GM21390 (cell line): ENCODE results near the gene CNOT6.

Experiments used
- ATAC-seq: cut with Tn5 transposase; IDR thresholded peaks from one replicate; pipeline ENCODE4 v1.9.1; 2021; ENCODE audit not compliant: unreplicated experiment

CNOT6 gene

DNA sequence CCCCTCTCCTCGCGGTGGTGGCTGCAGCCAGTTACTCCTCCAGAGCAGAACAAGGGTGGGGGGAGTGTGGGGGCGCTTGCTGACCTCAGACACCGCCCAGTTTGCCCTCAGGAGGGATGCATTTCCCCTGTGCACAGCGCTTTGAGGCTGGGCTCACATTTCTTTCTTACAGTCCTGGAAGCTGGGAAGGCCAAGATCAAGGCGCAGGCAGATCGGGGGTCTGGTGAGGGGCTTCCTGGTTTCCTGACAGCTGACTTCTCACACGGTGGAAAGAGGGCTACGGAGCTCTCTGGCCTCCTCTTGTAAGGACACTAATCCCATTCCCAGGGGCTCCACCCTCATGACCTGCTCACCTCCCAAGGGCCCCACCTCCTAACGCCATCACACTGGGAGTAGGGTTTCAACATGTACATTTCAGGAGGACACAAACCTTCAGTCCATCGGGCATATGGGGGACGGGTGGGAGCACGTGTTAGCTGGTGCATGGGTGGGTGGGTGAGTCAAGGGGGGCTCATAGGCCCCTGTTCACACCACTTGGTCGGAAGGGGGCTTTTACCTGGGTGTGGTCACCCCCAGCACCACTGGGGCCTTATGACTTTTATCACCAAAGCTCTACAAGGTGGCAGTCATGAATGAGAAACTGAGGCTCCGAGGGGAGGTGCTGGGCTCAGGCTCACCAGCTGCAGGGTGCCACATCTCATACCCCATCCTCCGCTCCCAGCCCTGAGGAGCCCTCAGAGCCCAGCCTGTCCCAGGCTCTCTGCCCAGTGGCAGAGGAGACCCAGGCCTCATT lies 104.8 kb downstream of the CNOT6 start:
- no peak for ATAC-seq

DNA sequence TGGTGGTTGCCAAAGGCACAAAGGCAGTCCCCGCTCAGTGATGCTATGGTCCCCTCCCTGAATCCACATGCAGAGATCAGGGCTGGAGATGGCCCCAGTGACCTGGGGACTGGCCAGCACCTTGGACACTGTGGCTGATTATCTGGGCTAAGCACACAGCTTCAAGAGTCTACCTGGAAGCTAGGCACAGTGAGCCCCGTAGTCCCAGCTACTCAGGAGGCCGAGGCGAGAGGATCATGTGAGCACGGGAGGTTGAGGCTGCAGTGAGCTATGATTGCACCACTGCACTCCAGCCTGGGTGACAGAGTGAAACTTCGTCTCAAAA lies 105.4 kb downstream of the CNOT6 start:
- no peak for ATAC-seq

- ATAC-seq, result no peak
These were observed 105.9 kb downstream of the CNOT6 start for GRCh38 chr5:180599981-180600553.

DNA sequence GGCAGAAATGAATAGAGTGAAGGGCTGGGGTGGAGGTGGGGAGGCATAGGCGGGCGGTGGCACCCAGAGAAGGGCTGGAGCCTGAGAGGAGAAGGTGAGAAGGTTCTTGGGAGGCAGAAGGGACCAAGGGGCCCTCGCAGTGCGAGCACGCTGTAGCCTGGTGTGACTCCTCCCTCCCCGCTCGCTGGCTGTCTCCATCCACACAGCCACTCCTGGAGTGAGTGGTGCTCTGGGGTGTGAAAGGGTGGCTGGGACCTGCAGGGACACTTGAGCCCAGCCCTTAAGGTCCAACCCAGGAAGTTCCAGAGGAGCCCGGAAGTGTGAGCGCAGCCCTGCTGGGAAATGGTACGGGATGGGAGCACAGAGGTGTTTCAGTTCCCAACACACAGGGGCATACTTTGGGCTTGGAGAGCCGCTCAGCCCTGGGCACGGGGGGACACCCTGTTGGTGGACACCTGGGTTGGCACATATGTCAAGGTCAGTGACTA lies 106.4 kb downstream of the CNOT6 start:
- ATAC-seq, result no peak

- ATAC-seq, result no peak
These were observed 107.7 kb downstream of the CNOT6 start for GRCh38 chr5:180601591-180602480.

- ATAC-seq, result no peak
These were observed 108.4 kb downstream of the CNOT6 start for GRCh38 chr5:180602481-180603075.

DNA sequence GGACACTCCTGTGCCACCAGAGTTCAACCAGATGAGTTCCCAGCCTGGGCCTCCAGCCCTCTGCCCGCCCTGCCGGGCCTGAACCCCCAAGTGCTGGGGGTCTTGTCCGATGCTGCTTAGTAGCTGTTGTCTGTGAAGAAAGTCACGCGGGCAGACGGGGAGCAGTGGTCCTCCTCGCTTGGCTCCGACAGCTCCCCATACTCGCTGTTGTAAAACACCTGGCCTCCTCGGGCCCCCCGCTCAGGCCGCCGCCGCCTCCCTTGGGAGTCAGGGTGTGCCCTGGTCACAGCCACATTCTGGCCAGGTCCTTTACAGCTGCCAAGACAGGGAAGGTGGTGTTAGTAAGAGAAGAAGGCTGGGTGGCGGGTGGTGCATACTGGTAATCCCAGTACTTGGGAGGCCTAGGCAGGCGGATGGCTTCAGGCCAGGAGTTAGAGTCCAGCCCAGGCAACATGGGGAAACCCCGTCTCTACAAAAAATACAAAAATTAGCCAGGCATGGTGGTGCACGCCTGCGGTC lies 109.0 kb downstream of the CNOT6 start:
- ATAC-seq, result no peak

GRCh38 chr5:180604271-180604670 lies 110.1 kb downstream of the CNOT6 start:
- no peak for ATAC-seq

DNA sequence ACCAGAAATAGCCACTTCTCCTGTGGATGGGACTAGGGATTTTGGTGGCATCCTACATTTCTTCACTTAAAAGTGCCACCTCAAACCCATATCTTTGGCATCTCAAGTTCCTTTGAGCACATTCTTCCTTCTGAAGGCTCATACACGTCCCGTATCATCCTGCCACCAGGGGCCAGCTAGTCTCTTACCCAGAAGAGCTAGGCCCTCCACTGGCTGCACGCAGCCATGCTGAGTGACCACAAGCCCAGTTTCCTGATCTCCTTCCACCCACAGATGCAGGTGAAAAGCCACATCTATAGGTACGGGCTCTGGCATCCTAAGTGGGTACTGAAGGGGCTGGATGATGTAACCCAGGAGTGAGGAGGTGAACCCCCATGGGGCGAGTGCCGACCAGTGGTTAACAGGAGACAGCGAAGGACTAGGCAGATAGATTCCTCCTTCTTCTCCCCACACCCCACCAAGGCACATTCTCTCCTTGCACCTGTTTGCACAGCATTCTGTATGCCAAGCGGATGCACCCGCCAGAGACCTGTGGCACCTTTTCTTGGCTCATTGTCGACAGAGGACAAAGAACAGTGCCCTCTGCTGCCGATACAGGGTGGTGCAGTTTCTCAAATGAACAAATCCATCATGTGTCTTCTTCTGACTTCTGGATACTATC lies 111.5 kb downstream of the CNOT6 start:
- no peak for ATAC-seq

DNA sequence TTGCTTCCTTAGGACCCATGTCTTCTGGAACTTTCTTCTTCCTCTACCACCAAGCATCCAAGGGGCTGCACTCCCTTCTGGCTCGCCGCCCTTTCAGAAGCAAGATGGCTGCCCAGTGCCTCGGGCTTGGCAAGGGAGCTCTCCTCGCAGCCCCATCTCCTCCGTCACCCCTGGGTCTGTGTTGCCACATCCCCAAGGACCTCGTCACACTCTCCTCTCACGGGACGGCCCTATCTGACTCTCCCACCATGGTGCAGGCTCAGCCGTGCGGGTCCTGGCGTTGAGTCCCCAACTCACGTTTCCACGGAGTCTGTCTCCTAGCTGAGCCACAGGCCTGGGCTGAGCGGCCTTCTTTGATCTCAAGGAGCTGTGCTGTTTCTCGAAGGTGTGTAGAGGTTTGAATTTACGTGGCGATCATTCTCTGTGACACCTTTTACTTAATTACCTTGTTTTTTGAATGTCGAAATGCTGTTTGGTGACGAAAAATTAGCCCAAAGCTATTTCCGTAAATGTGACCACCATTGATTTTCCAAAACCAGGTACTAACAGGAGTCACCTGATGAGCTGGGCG lies 112.1 kb downstream of the CNOT6 start:
- no peak for ATAC-seq

DNA sequence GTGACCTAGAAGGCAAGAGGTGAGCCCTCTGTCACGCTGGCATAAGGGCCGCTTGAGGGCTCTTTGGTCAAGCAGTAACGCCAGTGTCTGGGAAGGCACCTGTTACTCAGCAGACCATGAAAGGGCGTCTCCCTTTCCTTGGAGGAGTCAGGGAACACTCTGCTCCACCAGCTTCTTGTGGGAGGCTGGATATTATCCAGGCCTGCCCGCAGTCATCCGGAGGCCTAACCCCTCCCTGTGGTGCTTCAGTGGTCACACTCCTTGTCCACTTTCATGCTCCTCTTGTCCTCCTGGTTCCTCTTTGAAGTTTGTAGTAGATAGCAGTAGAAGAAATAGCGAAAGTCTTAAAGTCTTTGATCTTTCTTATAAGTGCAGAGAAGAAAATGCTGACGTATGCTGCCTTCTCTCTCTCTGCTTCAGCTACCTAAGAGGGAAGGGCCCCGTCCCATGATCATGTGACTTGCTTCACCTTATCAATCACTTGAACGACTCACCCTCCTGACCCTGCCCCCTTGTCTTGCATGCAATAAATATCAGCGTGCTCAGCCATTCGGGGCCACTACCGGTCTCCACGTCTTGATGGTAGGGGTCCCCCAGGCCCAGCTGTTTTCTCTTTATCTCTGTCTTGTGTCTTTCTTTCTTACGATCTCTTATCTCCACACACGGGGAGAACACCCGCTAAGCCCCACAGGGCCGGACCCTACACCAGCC lies 113.8 kb downstream of the CNOT6 start:
- no peak for ATAC-seq

DNA sequence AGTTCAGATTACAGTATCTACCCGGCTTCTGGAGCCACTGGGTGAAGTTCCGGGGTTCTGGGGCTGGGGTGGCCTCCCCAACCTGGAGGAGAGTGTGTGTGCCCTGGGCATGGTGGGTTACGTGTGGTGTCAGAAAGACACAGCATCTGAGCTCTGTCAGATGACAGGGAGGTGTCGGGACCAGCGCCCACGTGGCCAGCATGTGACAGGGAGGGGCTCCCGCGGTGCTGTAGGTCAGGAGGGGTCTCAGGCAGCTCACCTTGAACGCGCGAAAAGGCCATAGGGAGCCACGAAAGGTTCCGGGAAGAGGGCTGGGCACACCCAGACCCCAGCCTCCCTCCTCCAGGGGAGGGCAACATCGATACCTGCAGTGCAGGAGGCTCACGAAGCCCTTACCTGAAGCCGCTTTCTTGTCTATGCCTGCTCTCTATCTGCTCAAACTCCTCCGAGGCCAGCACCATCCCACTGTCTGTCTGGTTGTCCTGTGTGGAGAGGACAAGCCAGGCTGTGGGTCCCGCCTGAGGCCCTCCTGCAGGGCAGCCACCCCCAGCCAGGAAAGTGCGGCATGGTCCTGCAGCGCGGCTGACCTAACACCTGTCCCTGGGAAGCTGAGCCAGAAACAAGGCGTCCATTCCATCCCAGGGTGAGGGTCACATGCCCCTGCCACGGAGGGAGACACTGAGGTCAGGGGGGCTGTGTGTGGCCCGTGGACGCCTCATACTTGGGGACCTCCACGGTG lies 114.6 kb downstream of the CNOT6 start:
- ATAC-seq, result no peak

DNA sequence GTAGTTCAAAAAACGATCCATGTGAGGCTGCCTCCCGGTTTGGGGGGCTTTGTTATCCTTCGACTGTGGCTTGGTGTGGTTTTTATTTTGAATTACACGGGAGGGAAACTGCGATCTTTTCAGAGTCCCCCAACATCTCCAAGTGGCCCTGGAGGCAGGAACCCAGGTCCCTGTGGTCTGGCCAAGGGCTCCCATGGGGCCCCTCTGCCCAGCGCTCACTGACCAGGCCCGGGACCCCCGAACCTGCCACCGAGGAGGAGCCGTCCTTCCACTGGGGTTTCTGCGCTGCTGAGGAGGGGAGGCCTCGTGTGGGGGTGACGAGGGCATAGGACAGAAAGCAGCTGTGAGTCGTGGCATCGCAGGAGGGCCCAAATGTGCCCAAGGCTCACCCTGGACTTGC lies 115.2 kb downstream of the CNOT6 start:
- ATAC-seq, result no peak

DNA sequence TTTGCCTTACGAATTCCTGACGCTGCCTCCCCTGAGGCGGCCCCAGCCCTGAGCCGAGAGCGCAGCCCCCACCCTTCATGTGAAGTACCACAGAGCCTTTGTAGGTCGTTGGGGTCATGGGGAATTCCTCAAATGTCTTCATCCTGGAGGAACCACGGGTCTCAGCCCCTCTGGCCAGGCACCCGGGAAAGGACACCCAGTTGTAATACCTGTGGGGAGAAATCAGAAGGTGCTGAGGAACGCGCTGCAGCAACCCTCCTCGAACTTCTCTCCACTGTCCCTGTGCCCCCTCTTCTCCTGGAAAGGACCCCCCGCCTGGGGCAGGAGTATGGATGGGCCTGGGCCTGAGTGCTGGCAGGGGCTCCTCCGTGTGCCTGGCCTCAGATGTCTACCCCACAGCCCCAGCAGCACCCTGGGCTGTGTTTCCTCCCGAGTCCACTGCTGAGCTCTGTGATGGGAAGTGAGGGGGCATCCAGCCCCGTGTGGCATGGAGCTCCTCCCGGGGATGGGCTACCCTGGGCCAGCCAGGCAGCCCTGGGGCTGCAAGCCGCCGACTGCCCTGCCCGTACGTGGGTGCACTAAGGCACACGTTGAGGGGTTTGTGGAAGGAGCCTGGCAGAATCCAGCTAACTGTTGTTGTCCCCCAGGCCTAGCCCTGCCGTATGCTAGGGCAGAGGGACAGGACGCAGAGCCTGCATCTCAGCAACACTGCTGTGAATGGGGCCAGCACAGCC lies 115.8 kb downstream of the CNOT6 start:
- ATAC-seq, result no peak

GRCh38 chr5:180611140-180611850 lies 117.1 kb downstream of the CNOT6 start:
- no peak for ATAC-seq

DNA sequence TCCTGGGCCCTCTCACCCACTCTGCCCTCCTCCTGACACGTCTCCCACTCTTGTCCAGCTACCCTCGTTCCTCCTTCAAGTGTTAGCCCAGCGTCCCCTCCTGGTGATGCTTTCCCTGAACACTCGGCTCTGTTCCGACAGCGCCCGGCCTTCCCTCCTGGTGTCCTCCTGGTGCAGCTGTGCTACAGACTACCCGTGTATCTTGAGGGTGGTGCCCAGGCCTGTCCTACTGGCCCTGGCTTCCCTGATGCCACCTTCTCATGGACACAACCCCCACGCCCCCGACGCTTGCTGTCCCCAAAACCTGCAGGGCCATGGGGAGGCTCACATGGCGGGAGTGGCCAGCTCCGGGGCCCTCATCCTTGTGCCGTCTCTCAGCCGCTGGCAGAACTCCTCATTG lies 118.5 kb downstream of the CNOT6 start:
- ATAC-seq, result no peak

GRCh38 chr5:180613188-180613813 lies 119.1 kb downstream of the CNOT6 start:
- ATAC-seq, result no peak
